ENCODE results near the gene MLXIP. TPM values are rescaled to one million over a fixed set of nuclear protein-coding genes. Genes with fewer than 3 reads are reported as not detected.

Gene MLXIP
- total and polyA plus RNA-seq, 2 of the 8 experiments (the other 6 are each of a cell fraction or from before 2014, with no cell fraction given): 5.5 to 40.5 TPM

DNA sequence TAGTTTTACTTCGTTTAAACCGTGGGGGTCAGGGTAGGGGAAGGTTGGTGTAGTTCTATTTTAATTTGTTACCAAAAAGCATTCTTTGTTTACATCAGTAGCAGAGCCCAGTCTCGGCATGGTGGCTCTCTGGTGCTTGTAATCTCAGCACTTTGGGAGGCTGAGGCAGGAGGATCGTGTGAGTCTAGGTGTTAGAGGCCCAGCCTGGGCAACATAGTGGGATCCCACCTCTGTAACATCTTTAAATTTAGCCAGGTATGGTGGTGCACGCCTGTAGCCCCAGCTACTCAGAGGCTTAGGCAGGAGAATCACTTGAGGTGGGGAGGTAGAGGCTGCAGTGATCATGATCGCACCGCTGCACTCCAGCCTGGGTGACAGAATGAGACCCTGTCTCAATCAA is 106.5 kb downstream of the MLXIP start (continued):
- no peak for TF ChIP-seq POLR2A (IDR thresholded peaks at IDR 0.05; ENCODE audit: control extremely low read depth in 1 of 2, low read depth in 2 of 2, low read length in 2 of 2)
